Kidney (tissue), 22 donors: Measurements from ENCODE around the gene CREB3L4. TPM values are rescaled to one million over a fixed set of nuclear protein-coding genes. Genes with fewer than 3 reads are reported as not detected.

Experiments
- DNase-seq, 5 donors: peaks; one replicate each; pipeline ENCODE4 v3.0.0-alpha.2; 2013 to 2020
- FAIRE-seq: peaks from 2 replicates; lab custom pipeline; 2012; peaks lifted over from hg19 to GRCh38; lab: Jason Lieb, UNC
- H3K27ac ChIP-seq, 2 donors: one replicate each; pipeline ENCODE4 v1.7.0; 2013; ENCODE audit warnings: low read depth in 2 of 2, low read length in 2 of 2, inconsistent platforms in 1 of 2
- H3K27me3 ChIP-seq: one replicate; pipeline ENCODE4 v1.7.1; 2013; ENCODE audit warnings: low read length, inconsistent platforms; ENCODE audit not compliant: control insufficient read depth, insufficient read depth
- H3K36me3 ChIP-seq, 3 donors: one replicate each; pipeline versions ENCODE4 v1.7.0 to v1.7.1; 2013; ENCODE audit warnings: low read length in 3 of 3, control low read depth in 1 of 3, inconsistent platforms in 1 of 3; ENCODE audit not compliant: insufficient read depth in 3 of 3, control insufficient read depth in 2 of 3
- H3K4me1 ChIP-seq, 3 donors: one replicate each; pipeline versions ENCODE4 v1.7.0 to v1.7.1; 2013; ENCODE audit warnings: low read length in 3 of 3, inconsistent platforms in 1 of 3, low read depth in 1 of 3; ENCODE audit not compliant: control insufficient read depth in 2 of 3, insufficient read depth in 2 of 3
- H3K4me3 ChIP-seq, 3 donors: one replicate each; pipeline versions ENCODE4 v1.7.0 to v1.8.1; 2013; ENCODE audit warnings: low read length in 3 of 3, control low read depth in 1 of 3, inconsistent platforms in 1 of 3
- H3K9ac ChIP-seq, 3 donors: one replicate each; pipeline versions ENCODE4 v1.7.0 to v1.7.1; 2013; ENCODE audit warnings: low read length in 3 of 3, control low read depth in 1 of 3, inconsistent platforms in 1 of 3
- H3K9me3 ChIP-seq, 3 donors: one replicate each; pipeline versions ENCODE4 v1.7.0 to v1.7.1; 2013; ENCODE audit warnings: low read length in 3 of 3, control low read depth in 1 of 3, inconsistent platforms in 1 of 3; ENCODE audit not compliant: control insufficient read depth in 2 of 3, insufficient read depth in 1 of 3
- CTCF ChIP-seq: IDR thresholded peaks from 3 replicates; pipeline ENCODE4 v1.5.1; 2012; ENCODE audit warnings: mild to moderate bottlenecking, moderate library complexity, borderline replicate concordance; ENCODE audit not compliant: insufficient read depth; ENCODE audit errors: extremely low read depth
- intact Hi-C: fragments of 100-400 bp; cut with DNase I; formaldehyde crosslinking; loops from one replicate; pipeline ENCODE4 v1.11.1; 2022
- long read RNA-seq, 10 donors: library from polyadenylated mRNA in 1 of 10; unstranded in 1 of 10; transcript quantifications; one replicate each; pipeline ENCODE4 v2.0.0 and lab custom pipeline, GENCODE V29; 2021 to 2026
- polyA plus RNA-seq: library from polyadenylated mRNA; stranded (reverse); fragments of 350-450 nt; fragmentation: Illumina TruSeq; extraction: RNeasy Lipid Tissue Mini Kit (QIAGEN cat#74804); gene quantifications from one replicate; pipeline ENCODE4 v1.2.3, GENCODE V29; 2014; ENCODE audit warnings: low read depth, low replicate concordance; ENCODE audit not compliant: insufficient read depth
- total RNA-seq: library from RNA; stranded (reverse); fragmentation: NEBNext Ultra II Directional; extraction: Animal tissue kit (Norgen Biotek cat#: 25700); gene quantifications from one replicate; pipeline ENCODE4 v1.2.1, GENCODE V29; 2021
- donor health status: control.
- donor health status: control.
- donor health status: control.
- donor health status: control.
- donor health status: control.
- donor health status: DM: yes; HTN: yes; CAD: no.
- donor health status: Normal renal cell carcinoma (clear cell type).

The CREB3L4 gene
- total RNA-seq (10.9 TPM), polyA plus RNA-seq (9.3 TPM)
- long read RNA-seq, donor 1 = 0 reads
- long read RNA-seq, donor 2, partial matches to known transcripts = 0 of 7 reads
- long read RNA-seq, donor 2, other reads (novel, unspliced or antisense) = 0 of 7 reads
- long read RNA-seq, donor 3, partial matches to known transcripts = 0 of 6 reads
- long read RNA-seq, donor 3, other reads (novel, unspliced or antisense) = 0 of 6 reads
- long read RNA-seq, donor 4, partial matches to known transcripts = 909 of 918 reads
- long read RNA-seq, donor 4, other reads (novel, unspliced or antisense) = 8 of 918 reads
- long read RNA-seq, donor 5 = 0 reads
- long read RNA-seq, donor 6, partial matches to known transcripts = 0 of 5 reads
- long read RNA-seq, donor 6, other reads (novel, unspliced or antisense) = 0 of 5 reads
- long read RNA-seq, donor 7, partial matches to known transcripts = 3 of 12 reads
- long read RNA-seq, donor 7, other reads (novel, unspliced or antisense) = 6 of 12 reads
- long read RNA-seq, donor 8, partial matches to known transcripts = 0 of 2 reads
- long read RNA-seq, donor 8, other reads (novel, unspliced or antisense) = 0 of 2 reads
- long read RNA-seq, donor 9, partial matches to known transcripts = 12 of 14 reads
- long read RNA-seq, donor 9, other reads (novel, unspliced or antisense) = 0 of 14 reads
- long read RNA-seq, donor 10, partial matches to known transcripts = 25 of 27 reads
- long read RNA-seq, donor 10, other reads (novel, unspliced or antisense) = 0 of 27 reads

DNA sequence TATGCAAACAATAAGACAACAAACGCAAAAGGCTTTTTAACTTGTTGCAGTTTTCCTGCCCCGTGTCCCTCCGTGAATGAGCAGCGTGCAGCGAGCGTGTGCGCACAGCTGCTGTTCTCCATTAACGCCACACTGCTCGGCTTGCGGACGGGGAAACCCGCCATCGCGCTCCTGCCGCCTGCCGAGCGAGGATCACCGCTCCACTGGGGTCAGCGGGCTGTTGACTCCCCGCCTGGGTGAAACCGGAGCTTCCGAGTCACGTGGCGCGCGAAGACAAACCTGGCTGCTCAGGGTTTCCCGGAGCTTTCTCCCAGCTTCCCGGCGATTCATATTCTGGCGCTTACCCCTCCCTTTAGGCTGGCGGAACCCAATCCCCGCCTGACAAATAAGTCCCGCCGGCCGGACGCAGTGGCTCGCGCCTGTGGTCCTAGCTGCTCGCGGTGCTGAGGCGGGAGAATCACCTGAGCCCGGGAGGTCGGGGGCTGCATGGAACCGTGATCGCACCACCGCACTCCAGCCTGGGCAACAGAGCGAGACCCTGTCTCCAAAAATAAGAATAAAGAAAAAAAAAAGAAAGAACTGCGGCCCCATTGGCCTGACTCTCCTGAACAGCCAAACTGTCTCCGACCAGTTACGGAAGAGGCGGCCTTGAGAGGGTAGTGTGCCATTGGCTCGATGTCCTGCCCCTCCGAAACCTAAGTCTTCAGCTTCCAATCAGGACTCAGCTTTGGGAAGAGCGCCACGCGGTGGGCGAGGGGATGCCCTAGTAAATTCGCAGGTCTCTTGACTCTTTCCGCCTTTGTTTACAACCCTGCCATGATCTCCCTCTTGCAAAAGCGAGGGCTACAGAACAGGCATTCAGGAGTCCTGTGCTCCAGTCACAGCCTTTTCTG is at the start of gene CREB3L4:
CREB3L4 (plus strand) TSS at position 796 of the 893 bp plus-strand sequence. CDS start 624 bp downstream, outside the sequence.
- DNase-seq (peak; percentile 95 to 99 (median 96)), FAIRE-seq (peak; percentile 3)
- peaks cover 0 to 15% (median 11%) of the 10 kb centered on the region in 3 donors for H3K4me1 ChIP-seq
- H3K9ac ChIP-seq = peak within 1 kb of the TSS; percentile 76 to 87 (median 87)
- peak; percentile 48 for TF ChIP-seq CTCF
- intact Hi-C loops = no loop called here
- H3K27me3 ChIP-seq = no peaks in the 10 kb centered on the region
- H3K9me3 ChIP-seq = no peaks in the 10 kb centered on the region
- H3K27ac ChIP-seq = peak within 1 kb of the TSS; percentile 91 to 92
- H3K36me3 ChIP-seq = no peaks in the 10 kb centered on the region
- H3K4me3 ChIP-seq = peak within 1 kb of the TSS; percentile 72 to 93 (median 85)

DNA sequence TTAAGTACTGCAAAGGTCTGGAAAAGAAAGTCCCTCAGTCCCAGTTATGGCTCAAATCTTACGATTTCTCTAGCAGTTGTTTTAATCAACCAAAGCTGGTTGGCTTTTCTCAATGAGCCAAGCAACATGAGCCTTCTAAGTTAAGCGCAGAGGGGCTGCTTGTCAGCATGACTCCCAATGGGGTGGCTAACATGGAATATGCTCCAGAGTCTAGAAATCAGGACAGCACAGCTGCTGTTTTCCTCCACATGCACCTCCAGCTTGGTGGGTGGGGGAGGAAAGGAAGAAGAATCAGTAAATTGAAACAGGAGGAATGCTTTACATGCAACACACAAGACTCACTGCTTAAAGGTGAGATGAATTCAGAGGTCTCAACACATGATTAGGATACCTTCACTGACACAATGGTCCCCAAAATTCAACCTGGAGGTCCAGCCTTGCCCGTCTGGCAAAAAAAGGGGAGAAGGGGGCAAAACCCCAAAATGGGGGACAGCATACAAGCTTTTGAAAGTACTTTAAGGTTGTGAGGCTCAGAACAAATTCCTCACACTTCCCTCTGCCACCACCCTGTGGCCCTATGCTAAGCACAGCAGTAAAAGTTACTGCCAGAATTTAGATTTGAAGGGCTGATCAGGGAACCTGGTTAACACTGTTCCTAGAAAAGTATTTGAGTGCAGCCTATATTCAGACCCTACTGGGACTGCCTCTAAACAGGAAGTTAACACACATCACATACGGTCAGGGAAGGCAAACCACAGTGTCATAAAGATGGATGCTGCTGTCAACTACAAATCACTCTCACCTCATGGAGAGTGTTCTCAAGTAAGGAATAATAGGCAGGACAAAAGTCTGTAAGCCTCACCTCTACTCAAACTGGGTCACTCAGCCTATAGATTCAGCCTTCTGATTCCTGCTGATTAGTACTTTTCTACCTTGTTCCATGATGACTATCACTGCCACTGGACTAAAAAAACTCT is 47.5 kb upstream of the CREB3L4 start:
- FAIRE-seq (no peak), DNase-seq (peak in 2 of 5 donors; percentile 20 to 53)
- Histone ChIP-seq H3K9me3 (no peaks in the 10 kb centered on the region), H3K27ac (no peak overlapping the region), H3K9ac (peak overlapping the region in 2 of 3 donors; percentile 27 to 89), H3K36me3 (peaks cover 0 to 6% (median 0%) of the 10 kb centered on the region in 3 donors), H3K4me1 (peaks cover 7 to 27% (median 18%) of the 10 kb centered on the region in 3 donors), H3K27me3 (no peaks in the 10 kb centered on the region), H3K4me3 (peak overlapping the region in 2 of 3 donors; percentile 9 to 82)
- peak; percentile 4 for TF ChIP-seq CTCF
- intact Hi-C loops = no loop called here
